T47D (cell line): ENCODE data around the gene SLC30A7.
"Not testable (repeated sequence)": the region's sequence is repeated elsewhere in the genome, so short reads cannot be mapped to it uniquely, and the experiment has no call there.

ENCODE experiments used
- DNase-seq, 2 experiments: peaks; one replicate each; pipeline versions ENCODE4 v3.0.0 to v3.0.0-alpha.2; 2011 to 2012; ENCODE audit warnings: low read depth in 1 of 2, low spot score in 1 of 2
- JUND ChIP-seq: IDR thresholded peaks from 2 replicates; pipeline ENCODE4 v1.6.1; 2012; ENCODE audit warnings: low read depth
- in situ Hi-C: cut with HindIII; loops from 2 replicates; pipeline ENCODE4 v1.10.0; 2016; ENCODE audit warnings: low sequenced_read_pairs, low pct_unique_long_range_greater_than_20kb

The SLC30A7 gene

GRCh38 chr1:100950781-100951180 lies 54.9 kb downstream of the SLC30A7 start:
- in situ Hi-C loops = no loop called here
- no peak for TF ChIP-seq JUND
- no peak for DNase-seq

DNA sequence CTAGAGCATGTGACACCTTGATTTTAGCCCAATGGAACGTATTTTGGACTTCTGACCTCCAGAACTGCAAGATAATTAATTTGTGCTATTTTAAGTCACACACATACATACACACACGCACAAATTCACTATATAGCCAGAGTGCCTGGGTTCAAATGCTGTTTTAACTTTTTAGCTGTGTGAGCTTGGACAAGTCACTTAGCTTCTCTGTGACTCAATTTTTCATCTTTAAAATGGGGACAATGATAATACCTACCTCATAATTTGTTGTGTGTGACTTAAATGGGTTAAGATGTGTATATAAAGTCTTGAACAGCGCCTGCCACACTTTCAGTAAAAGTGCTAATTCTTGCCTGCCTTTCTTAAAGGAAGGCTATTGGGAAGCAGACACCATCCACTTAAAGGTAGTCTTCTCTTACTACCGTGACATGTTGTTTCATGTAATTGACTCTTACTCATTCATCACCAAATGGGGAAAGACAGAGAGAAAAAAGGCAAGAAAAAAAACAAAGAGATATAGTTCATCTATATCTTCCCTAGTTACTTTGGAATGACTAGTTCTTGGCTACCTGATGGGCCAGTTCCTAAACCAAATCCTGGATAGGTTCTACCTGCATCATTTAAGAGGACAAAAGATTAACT lies 56.3 kb downstream of the SLC30A7 start:
- no peak for DNase-seq
- in situ Hi-C loops = no loop called here
- no peak for TF ChIP-seq JUND

DNA sequence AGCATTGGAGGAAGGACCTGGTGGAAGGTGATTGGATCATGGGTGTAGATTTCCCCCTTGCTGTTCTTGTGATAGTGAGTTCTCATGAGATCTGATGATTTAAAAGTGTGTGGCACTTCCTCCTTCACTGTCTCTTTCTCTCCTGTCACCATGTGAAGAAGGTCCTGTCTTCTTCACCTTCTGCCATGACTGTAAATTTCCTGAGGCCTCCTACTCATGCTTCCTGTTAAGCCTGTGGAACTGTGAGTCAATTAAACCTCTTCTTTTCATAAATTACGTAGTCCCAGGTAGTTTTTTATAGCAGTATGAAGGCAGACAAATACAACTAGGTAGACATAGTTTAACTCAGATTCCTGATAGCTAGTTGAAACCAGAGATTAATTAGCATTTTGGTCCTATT lies 57.1 kb downstream of the SLC30A7 start:
- DNase-seq, in situ Hi-C loops: not testable (repeated sequence)

- in situ Hi-C loops = no loop called here
- DNase-seq = no peak
Measured at GRCh38 chr1:100953960-100954730, 58.3 kb downstream of the SLC30A7 start.

DNA sequence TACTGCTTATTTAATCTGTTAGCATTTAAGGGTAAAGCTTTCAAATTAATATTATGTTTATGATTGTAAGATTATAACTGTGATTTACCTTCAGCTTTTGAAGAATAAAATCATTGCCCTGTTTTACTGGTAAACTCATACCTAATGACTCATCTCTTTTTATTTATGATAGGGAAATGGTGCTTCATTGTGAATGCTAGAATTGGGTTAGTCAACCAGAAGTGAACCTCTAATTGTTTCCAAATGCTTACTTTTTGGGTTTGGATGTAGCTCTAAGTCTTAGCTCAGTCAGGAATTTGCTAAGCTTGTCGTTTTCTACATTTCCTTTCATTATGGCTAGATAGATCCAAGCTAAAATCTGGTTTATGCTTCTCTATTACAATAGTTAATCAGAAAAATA lies 59.4 kb downstream of the SLC30A7 start:
- in situ Hi-C loops = no loop called here
- no peak for TF ChIP-seq JUND
- no peak for DNase-seq

More at GRCh38 chr1:100953960-100954730, 58.3 kb downstream of the SLC30A7 start:
- no peak for TF ChIP-seq JUND

- no peak for DNase-seq
- in situ Hi-C loops = no loop called here
- no peak for TF ChIP-seq JUND
Measured at GRCh38 chr1:100959502-100960060, 63.7 kb downstream of the SLC30A7 start.

- in situ Hi-C loops = no loop called here
- DNase-seq = no peak
- no peak for TF ChIP-seq JUND
Measured at GRCh38 chr1:100960098-100960497, 64.2 kb downstream of the SLC30A7 start.

DNA sequence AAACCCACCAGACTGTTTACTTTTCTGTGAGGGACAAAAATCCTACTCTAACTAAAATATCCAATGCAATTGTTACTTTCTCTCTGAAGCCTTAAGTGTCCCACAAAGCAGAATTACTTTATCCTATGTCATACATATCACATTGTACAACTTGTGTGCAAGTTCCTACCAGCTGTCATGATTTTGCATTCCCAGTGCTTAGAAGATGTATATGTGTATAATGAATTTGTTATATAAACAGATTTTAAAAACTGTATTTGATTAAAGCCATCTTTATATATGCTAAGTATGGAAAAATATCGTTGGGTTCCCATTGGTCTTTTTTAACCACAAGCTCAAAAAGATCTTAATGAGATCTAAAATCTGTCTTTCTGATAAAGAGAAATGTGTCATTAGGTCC lies 72.7 kb downstream of the SLC30A7 start:
- no peak for DNase-seq
- TF ChIP-seq JUND = no peak
- in situ Hi-C loops = no loop called here

GRCh38 chr1:100969327-100969726 lies 73.4 kb downstream of the SLC30A7 start:
- in situ Hi-C loops = no loop called here
- DNase-seq = no peak
- no peak for TF ChIP-seq JUND

- in situ Hi-C loops = no loop called here
- no peak for TF ChIP-seq JUND
- DNase-seq = no peak
Measured at GRCh38 chr1:100971021-100971420, 75.1 kb downstream of the SLC30A7 start.

DNA sequence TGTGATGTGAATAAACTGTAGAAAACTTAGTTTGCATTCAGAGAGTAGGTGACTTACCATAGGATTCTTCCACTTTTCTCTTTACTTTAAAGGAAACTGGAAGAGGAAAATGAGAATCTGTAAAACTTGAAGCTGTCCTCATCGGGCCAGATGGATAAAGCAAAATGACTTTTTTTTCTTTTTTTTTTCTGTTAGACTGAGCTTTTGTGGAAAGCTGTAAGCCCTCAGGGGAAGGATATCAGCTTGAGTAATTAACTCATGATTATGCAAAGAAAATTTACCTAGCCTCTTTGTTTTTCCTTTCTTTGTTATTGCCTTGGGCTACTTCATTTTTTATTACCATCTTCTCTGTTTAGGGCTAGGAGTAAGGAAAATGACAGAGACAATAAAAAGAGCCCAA lies 76.3 kb downstream of the SLC30A7 start:
- no peak for TF ChIP-seq JUND
- no peak for DNase-seq
- in situ Hi-C loops = no loop called here

DNA sequence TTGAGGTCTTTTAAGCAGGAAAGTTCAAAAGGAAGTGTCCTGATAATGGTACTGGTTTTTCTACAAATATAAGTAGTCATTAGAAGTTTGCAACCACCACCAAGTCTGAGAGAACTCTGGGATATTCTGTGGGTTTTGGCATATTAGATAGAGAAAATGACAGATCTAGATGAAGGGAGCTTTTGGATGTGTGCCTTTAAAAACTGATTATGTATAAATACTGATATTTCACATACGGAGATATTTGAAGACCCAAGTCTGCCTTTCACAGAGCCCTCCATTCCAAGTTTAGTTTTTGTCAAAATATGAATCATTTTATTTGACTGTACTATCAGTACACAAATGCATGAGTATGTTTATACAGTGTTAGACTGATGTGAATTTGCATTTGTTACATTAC lies 81.0 kb downstream of the SLC30A7 start:
- DNase-seq = no peak
- in situ Hi-C loops = no loop called here
- no peak for TF ChIP-seq JUND

GRCh38 chr1:100979631-100980030 lies 83.7 kb downstream of the SLC30A7 start:
- TF ChIP-seq JUND = no peak
- DNase-seq = no peak
- in situ Hi-C loops = no loop called here
